GM19463 (cell line): Measurements from ENCODE around the gene DCST1.
"Not testable (repeated sequence)": the region's sequence is repeated elsewhere in the genome, so short reads cannot be mapped to it uniquely, and the experiment has no call there.

Experiments
- ATAC-seq: cut with Tn5 transposase; IDR thresholded peaks from one replicate; pipeline ENCODE4 v1.9.1; 2021; ENCODE audit warnings: mild to moderate bottlenecking, moderate library complexity; ENCODE audit not compliant: unreplicated experiment

The DCST1 gene

GRCh38 chr1:155033524-155033923, at the start of gene DCST1, which contains the start of gene DCST2:
TSS of gene DCST1 (plus strand) at chr1:155033824. CDS start at chr1:155034037, 213 bp downstream.
TSS of gene DCST2 (minus strand) at chr1:155033781. CDS start at chr1:155033701, 80 bp downstream.
- ATAC-seq, result no peak

DNA sequence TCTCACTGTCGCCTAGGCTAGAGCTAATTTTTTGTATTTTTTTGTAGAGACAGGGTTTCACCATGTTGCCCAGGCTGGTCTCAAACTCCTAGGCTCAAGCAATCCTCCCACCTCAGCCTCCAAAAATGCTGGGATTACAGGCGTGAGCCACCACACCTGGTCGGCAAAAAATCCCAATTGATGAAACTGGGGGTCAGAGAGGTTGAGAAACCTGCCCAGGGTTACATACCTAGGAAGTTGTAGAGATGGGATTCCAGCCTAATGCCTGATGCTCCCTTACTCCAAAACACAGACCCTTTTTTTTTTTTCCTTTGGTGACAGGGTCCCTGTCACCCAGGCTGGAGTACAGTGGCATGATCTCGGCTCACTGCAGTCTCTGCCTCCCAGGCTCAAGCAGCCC, 46.9 kb upstream of the DCST1 start:
- ATAC-seq, result not testable (repeated sequence)

DNA sequence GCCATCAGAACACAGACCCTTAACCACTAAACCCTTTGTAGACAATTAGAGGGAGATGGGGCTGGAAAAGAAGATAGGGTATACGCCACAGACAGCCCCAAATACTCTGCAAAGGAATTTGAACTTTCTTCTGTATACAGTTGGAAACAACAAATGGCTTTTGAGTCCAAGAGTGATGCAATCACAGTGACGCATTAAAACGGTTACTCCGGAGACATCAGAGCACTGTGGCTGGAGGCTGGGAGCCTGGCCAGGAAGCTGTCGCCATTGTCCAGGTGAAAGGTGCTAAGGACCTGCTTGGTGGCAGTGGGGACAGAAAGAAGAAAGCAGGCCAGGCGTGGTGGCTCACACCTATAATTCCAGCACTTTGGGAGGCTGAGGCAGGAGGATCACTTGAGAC, 46.3 kb upstream of the DCST1 start:
- no peak for ATAC-seq

- ATAC-seq, result no peak
These were observed 45.3 kb upstream of the DCST1 start for GRCh38 chr1:154988058-154988954.

DNA sequence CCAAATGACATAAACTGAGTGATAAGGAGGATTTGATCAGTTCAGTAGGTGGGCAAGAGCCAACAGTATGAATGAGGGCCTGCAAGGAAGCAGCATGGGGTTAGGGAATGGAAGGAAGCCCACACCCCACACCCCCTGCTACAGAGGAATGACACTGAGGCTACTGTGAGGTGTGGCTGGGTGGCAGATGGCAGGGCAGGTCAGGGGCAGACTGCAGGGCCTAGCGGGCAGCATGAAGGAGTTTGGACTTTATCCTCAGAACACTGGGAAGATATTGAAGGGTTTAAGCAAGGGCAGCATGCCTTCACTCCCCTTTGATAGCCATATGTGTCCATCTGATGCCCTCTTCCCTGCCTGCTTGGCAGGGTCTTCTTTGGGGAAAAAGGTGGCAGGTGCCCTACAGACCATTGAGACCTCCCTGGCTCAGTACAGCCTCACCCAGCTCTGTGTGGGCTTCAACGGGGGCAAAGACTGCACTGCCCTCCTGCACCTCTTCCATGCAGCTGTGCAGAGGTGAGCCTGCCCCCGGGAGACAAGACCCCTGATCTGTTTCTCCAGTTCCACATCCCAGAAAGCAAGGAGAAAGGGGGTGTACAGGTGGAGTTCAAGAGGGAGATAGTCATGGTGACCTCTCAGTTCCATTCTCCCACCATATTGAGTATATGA, 44.3 kb upstream of the DCST1 start:
- no peak for ATAC-seq

DNA sequence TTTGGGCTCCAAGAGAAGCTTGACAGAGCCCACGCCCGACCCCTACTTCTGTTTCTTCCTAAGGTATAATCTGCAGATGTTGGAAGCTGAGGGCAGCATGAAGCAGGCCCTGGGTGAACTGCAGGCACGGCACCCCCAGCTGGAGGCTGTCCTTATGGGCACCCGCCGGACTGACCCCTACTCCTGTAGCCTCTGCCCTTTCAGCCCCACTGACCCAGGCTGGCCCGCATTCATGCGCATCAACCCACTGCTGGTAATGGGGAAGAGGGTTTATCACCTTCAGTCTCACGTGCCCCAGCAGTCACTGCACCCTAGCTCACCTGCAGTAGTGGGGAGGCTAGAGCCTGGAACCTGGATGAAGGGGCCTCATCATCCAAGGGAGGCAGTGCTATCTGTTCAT, 43.3 kb upstream of the DCST1 start:
- no peak for ATAC-seq

DNA sequence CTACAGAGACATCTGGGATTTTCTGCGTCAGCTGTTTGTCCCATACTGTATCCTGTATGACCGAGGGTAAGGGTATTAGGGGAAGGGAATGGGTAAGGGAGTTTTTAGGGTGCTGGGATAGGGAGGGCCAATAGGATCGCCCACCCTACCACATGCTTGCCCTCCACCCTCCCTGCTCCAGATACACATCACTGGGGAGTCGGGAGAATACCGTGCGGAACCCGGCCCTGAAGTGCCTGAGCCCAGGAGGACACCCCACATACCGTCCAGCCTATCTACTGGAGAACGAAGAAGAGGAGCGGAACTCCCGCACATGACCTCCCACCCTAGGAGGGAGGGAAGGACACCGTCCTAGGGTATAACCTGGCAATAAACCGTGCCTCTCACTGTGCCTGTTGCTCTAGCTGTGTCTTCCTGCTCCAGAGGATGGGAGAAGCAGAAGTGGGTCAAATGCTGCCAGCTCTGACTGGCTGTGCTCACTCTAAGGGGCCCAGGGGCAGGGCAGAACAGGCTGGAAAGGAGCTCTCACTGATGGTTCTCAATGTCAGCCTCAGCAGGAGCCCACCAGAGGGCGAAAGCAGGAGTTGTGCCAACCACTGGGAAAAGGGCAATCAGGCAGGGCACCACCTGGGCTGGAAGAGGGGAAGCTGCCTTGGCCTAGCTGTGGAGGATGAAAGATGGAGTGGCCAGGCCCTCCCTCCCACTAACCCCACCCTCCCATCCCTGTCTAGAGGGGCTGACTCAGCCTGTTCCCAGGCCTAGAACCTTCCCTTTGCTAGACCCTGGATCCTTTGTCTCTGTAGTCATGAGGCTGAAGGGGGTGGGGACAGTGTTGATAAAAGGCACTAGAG, 40.7 kb upstream of the DCST1 start:
- no peak for ATAC-seq

GRCh38 chr1:154993572-154994268, 39.9 kb upstream of the DCST1 start, which contains the start of gene LENEP:
TSS of gene LENEP (plus strand) at chr1:154993586. CDS start at chr1:154993608, 22 bp downstream.
- ATAC-seq, result no peak

DNA sequence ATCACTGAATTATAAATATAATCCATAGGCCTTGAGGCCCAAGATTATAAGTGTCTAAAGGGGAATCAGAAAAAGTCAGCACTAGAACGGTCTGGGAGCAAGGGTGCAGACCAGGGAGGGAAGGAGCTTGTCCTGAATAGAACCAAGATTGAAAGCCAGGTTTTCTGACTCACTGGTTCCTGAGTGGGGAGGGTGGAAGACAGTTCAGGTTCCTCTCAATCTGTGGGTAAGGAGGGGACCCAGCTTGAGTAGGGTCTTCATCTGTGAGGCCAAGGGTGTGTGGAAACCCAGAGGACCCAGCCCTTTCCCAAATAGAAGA, 39.4 kb upstream of the DCST1 start:
- ATAC-seq, result no peak

GRCh38 chr1:154994591-154994990, 39.0 kb upstream of the DCST1 start:
- ATAC-seq, result no peak

- ATAC-seq, result not testable (repeated sequence)
These were observed 38.2 kb upstream of the DCST1 start for GRCh38 chr1:154995301-154995983.

GRCh38 chr1:154996966-154997701, 36.5 kb upstream of the DCST1 start:
- ATAC-seq, result no peak

- no peak for ATAC-seq
These were observed 35.3 kb upstream of the DCST1 start for GRCh38 chr1:154998201-154998780.

- no peak for ATAC-seq
These were observed 34.6 kb upstream of the DCST1 start for GRCh38 chr1:154998818-154999570.

DNA sequence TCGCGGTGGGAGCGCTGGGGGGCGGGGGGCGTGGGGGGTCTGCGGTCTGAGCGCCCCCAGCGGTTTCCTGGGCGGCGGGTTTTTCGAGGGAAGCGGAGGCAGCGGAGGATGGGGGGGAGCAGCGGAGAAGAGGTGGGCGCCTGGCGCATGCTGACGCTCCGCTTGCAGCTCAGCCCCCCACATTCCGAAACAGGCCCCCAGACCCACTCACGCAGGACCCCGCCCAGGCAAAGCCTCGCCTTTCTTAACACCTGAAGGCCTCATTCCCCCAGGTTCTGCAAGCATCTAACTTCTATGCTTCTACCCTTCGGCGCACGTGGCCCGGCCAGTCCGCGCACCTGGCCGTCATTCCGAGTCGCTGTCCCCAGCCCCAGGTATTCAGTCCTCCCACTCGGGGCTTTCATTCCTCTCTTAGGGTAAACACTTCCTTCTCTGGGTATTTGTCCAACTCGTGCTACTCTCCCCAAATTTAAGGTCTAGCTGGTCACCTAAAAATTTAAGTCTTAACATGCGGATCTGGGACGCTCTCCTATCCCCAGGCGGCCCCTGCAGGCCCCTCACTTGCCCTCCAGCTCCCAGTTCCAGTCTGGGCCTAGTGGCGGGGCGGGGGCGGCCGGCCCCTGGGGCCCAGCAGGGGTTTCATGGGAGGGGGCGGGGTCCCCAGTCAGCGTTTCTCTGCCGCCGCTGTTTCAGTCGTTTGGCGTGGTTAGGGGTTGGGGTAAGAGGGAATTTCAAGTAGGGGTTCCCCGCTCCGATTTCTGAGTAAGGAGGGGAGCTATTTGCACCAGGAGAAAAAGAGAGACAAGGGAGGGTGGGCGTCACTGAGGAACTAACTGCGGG, 33.8 kb upstream of the DCST1 start:
- ATAC-seq, result no peak

GRCh38 chr1:155000411-155000725, 33.3 kb upstream of the DCST1 start:
- ATAC-seq, result no peak

- peak; percentile 39 for ATAC-seq
These were observed 32.7 kb upstream of the DCST1 start for GRCh38 chr1:155000726-155001424.
